Progenitor cell of endocrine pancreas (in vitro differentiated cells): Measurements from ENCODE around the gene ZNF275. TPM values are rescaled to one million over a fixed set of nuclear protein-coding genes. Genes with fewer than 3 reads are reported as not detected.
A peak's percentile ranks its signal among the peaks of the same experiment; 100 is the strongest.

ENCODE experiments used
- DNase-seq: peaks from one replicate; pipeline ENCODE4 v3.0.0; 2021; ENCODE audit warnings: low spot score; ENCODE audit not compliant: unreplicated experiment
- H3K27ac Mint-ChIP-seq: 2 replicates; pipeline ENCODE4 v1.8.0; 2021; ENCODE audit warnings: mild to moderate bottlenecking, moderate library complexity, mixed read lengths
- H3K27me3 Mint-ChIP-seq: 2 replicates; pipeline ENCODE4 v1.8.0; 2021; ENCODE audit warnings: mixed read lengths
- H3K36me3 Mint-ChIP-seq: 2 replicates; pipeline ENCODE4 v1.8.0; 2022; ENCODE audit warnings: mixed read lengths; ENCODE audit not compliant: insufficient read depth
- H3K4me1 Mint-ChIP-seq: 2 replicates; pipeline ENCODE4 v1.8.0; 2021; ENCODE audit warnings: low read depth, mixed read lengths
- H3K4me3 Mint-ChIP-seq: 2 replicates; pipeline ENCODE4 v1.8.0; 2021; ENCODE audit warnings: low read depth, mild to moderate bottlenecking, moderate library complexity, mixed read lengths
- H3K9me3 Mint-ChIP-seq: 2 replicates; pipeline ENCODE4 v1.8.0; 2021; ENCODE audit warnings: low read depth, mixed read lengths
- total RNA-seq: library from RNA; stranded (reverse); gene quantifications from 2 replicates; pipeline ENCODE4 v1.2.1, GENCODE V29; 2021
- TF ChIP-seq, protein P1 (sequence below): fragments of 200-600 bp; sonication (generic); IDR thresholded peaks from one replicate; pipeline ENCODE4 v1.5.0; 2021; ENCODE audit warnings: antibody characterized with exemption, mild to moderate bottlenecking; ENCODE audit not compliant: unreplicated experiment

Gene ZNF275
- total RNA-seq, 1 donor from 2014 or later, result 12.2 TPM

- Mint-ChIP-seq H3K27ac (no peak overlapping the region), H3K4me1 (no peaks in the 10 kb centered on the region), H3K4me3 (no peak overlapping the region), H3K9me3 (peaks cover 26% of the 10 kb centered on the region), H3K27me3 (peaks cover 19% of the 10 kb centered on the region), H3K36me3 (peaks cover 2% of the 10 kb centered on the region)
- DNase-seq, result no peak
- TF ChIP-seq, protein P1, sequence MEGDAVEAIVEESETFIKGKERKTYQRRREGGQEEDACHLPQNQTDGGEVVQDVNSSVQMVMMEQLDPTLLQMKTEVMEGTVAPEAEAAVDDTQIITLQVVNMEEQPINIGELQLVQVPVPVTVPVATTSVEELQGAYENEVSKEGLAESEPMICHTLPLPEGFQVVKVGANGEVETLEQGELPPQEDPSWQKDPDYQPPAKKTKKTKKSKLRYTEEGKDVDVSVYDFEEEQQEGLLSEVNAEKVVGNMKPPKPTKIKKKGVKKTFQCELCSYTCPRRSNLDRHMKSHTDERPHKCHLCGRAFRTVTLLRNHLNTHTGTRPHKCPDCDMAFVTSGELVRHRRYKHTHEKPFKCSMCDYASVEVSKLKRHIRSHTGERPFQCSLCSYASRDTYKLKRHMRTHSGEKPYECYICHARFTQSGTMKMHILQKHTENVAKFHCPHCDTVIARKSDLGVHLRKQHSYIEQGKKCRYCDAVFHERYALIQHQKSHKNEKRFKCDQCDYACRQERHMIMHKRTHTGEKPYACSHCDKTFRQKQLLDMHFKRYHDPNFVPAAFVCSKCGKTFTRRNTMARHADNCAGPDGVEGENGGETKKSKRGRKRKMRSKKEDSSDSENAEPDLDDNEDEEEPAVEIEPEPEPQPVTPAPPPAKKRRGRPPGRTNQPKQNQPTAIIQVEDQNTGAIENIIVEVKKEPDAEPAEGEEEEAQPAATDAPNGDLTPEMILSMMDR, result no peak
Measured at GRCh38 chrX:153306527-153307115, 27.3 kb upstream of the ZNF275 start.

DNA sequence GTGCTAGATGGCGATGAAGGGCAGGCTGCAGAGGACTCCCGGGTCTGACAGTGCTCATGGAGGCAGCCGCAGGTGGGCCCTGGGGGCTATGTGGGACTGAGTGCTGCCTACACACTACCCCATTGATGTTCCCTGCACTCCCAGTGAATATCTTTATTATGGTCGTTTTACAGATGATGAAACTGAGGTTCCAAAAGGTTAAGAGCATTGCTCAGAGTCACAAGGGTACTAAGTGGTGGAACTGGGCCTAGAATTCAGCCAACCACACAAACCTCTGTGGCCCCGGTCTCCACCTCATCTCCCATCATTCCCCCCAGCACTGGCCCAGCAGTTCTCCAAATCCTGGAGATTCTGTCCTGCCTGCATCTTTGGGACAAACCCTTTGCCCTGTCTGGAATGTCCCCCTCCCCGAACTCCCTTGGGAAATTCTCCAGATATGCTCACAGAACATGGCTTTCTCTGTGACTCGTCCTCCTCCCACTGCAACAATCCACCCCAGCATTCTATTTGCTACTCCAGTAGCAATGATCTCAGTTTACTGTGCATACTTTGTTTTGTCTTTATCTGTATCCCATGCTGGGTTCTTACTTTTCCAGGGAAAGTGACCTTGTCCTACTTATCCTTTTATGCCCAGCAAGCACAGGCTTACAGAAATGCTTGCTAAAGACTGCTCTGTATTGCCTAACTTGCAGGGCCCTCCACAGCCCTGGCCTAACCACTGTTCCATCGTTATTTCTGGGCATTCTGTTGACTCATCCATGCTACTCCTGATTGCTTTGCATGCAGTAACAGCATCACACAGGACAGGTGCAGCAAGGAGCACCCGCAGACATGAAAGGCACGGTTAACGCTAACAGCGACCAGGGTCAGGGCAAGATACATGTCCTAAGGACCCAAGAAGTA, 26.4 kb upstream of the ZNF275 start:
- Mint-ChIP-seq H3K27me3 (peaks cover 19% of the 10 kb centered on the region), H3K36me3 (peaks cover 2% of the 10 kb centered on the region), H3K4me3 (no peak overlapping the region), H3K27ac (no peak overlapping the region), H3K4me1 (no peaks in the 10 kb centered on the region), H3K9me3 (peaks cover 26% of the 10 kb centered on the region)
- no peak for DNase-seq
- TF ChIP-seq, protein P1, result no peak

DNA sequence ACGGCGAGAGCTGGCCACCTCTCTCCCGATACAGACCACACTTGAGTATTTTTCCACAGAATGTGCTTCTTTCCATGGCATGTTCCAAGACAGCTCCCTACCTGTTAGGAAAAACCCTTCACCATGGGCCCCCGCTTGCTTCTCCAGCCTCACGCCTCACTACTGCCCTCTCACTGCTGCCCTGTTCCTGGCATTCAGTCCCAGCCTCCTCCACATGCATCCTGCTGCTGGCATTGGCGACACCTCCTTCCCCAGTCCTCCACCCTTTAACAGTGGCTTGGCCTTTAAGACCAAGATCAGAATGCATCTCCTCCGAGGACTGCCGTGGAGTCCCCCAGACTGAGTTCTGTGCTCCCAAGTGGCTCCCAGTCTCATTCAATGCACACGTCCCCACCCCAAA, 23.1 kb upstream of the ZNF275 start:
- H3K36me3 Mint-ChIP-seq, result no peaks in the 10 kb centered on the region

GRCh38 chrX:153312041-153312440, 21.9 kb upstream of the ZNF275 start:
- no peak overlapping the region for H3K4me3 Mint-ChIP-seq

More for the DNA sequence above, 23.1 kb upstream of the ZNF275 start:
- TF ChIP-seq, protein P1, result no peak
- H3K4me1 Mint-ChIP-seq, result no peaks in the 10 kb centered on the region
- H3K27me3 Mint-ChIP-seq, result no peaks in the 10 kb centered on the region
- H3K9me3 Mint-ChIP-seq, result peaks cover 7% of the 10 kb centered on the region
- H3K4me3 Mint-ChIP-seq, result no peak overlapping the region
- no peak for DNase-seq
- H3K27ac Mint-ChIP-seq, result no peak overlapping the region

GRCh38 chrX:153312842-153313241, 21.1 kb upstream of the ZNF275 start:
- TF ChIP-seq, protein P1, result no peak
- Mint-ChIP-seq H3K9me3 (no peaks in the 10 kb centered on the region), H3K4me1 (no peaks in the 10 kb centered on the region), H3K36me3 (no peaks in the 10 kb centered on the region), H3K27ac (peak overlapping the region; percentile 5), H3K4me3 (no peak overlapping the region), H3K27me3 (no peaks in the 10 kb centered on the region)
- no peak for DNase-seq

More at GRCh38 chrX:153312041-153312440, 21.9 kb upstream of the ZNF275 start:
- DNase-seq, result no peak
- no peak overlapping the region for H3K27ac Mint-ChIP-seq
- peaks cover 3% of the 10 kb centered on the region for H3K9me3 Mint-ChIP-seq
- no peaks in the 10 kb centered on the region for H3K27me3 Mint-ChIP-seq
- no peaks in the 10 kb centered on the region for H3K4me1 Mint-ChIP-seq
- TF ChIP-seq, protein P1, result no peak
- no peaks in the 10 kb centered on the region for H3K36me3 Mint-ChIP-seq
